GM23338 (cell line): ENCODE data around the gene ARHGEF16. TPM values are rescaled to one million over a fixed set of nuclear protein-coding genes. Genes with fewer than 3 reads are reported as not detected.

Source experiments
- ATAC-seq: fragments of 200-7000 bp; cut with Tn5 transposase; 3 replicates; pipeline ENCODE4 v1.9.1; 2020
- DNase-seq: peaks from one replicate; pipeline ENCODE4 v3.0.0-alpha.2; 2015; ENCODE audit warnings: low spot score
- H2AFZ ChIP-seq: fragments of 200-600 bp; sonication (generic); 2 replicates; pipeline ENCODE4 v1.8.0; 2016; ENCODE audit warnings: antibody characterized with exemption, mild to moderate bottlenecking, moderate library complexity
- H3F3A ChIP-seq: fragments of 200-600 bp; sonication (generic); replicated peaks from 2 replicates; pipeline ENCODE4 v1.8.0; 2017; ENCODE audit warnings: antibody characterized with exemption, mixed run types, low read depth
- H3K27ac ChIP-seq: fragments of 200-600 bp; sonication (generic); 2 replicates; pipeline ENCODE4 v1.6.1; 2016; ENCODE audit warnings: low read depth
- H3K27me3 ChIP-seq: fragments of 200-600 bp; sonication (generic); 2 replicates; pipeline ENCODE4 v1.8.0; 2016; ENCODE audit warnings: mild to moderate bottlenecking, mixed run types, moderate library complexity; ENCODE audit not compliant: insufficient read depth
- H3K36me3 ChIP-seq: fragments of 200-600 bp; sonication (generic); 2 replicates; pipeline ENCODE4 v1.8.0; 2016; ENCODE audit warnings: mild to moderate bottlenecking; ENCODE audit not compliant: insufficient read depth
- H3K4me1 ChIP-seq: fragments of 200-600 bp; sonication (generic); 2 replicates; pipeline ENCODE4 v1.8.0; 2016; ENCODE audit warnings: mild to moderate bottlenecking, moderate library complexity; ENCODE audit not compliant: insufficient read depth
- H3K4me2 ChIP-seq: fragments of 200-600 bp; sonication (generic); 2 replicates; pipeline ENCODE4 v1.7.1; 2017; ENCODE audit warnings: mixed run types
- H3K4me3 ChIP-seq: fragments of 200-600 bp; sonication (generic); 2 replicates; pipeline ENCODE4 v1.6.1; 2016; ENCODE audit warnings: mixed run types
- H3K79me2 ChIP-seq: fragments of 200-600 bp; sonication (generic); replicated peaks from 2 replicates; pipeline ENCODE4 v1.8.0; 2017; ENCODE audit warnings: mild to moderate bottlenecking; ENCODE audit not compliant: insufficient read depth
- H3K9me2 ChIP-seq: fragments of 200-600 bp; sonication (generic); 2 replicates; pipeline ENCODE4 v1.8.0; 2017; ENCODE audit not compliant: insufficient read depth
- H4K20me1 ChIP-seq: fragments of 200-600 bp; sonication (generic); replicated peaks from 2 replicates; pipeline ENCODE4 v1.8.0; 2017; ENCODE audit warnings: mild to moderate bottlenecking; ENCODE audit not compliant: insufficient read depth
- H3K27ac Mint-ChIP-seq: 2 replicates; pipeline ENCODE4 v1.8.0; 2020; ENCODE audit warnings: inconsistent platforms, mild to moderate bottlenecking, moderate library complexity, mixed read lengths
- H3K27me3 Mint-ChIP-seq: 3 replicates; pipeline ENCODE4 v1.8.0; 2022; ENCODE audit warnings: low read depth, mild to moderate bottlenecking, moderate library complexity, mixed read lengths, inconsistent platforms; ENCODE audit not compliant: insufficient read depth, poor library complexity
- H3K36me3 Mint-ChIP-seq: 3 replicates; pipeline ENCODE4 v1.8.0; 2021; ENCODE audit warnings: low read depth, mild to moderate bottlenecking, inconsistent platforms, moderate library complexity, mixed read lengths
- H3K4me1 Mint-ChIP-seq: 3 replicates; pipeline ENCODE4 v1.8.0; 2020; ENCODE audit warnings: mild to moderate bottlenecking, inconsistent platforms, mixed read lengths
- H3K4me3 Mint-ChIP-seq: 3 replicates; pipeline ENCODE4 v1.8.0; 2021; ENCODE audit warnings: moderate library complexity, mild to moderate bottlenecking, inconsistent platforms, mixed read lengths
- H3K9me3 Mint-ChIP-seq: 3 replicates; pipeline ENCODE4 v1.8.0; 2020; ENCODE audit warnings: moderate library complexity, mild to moderate bottlenecking, inconsistent platforms, mixed read lengths
- CTCF ChIP-seq, 2 experiments: fragments of 200-600 bp in 1 of 2; sonication (generic) in 1 of 2; conservative IDR thresholded peaks; 2 replicates each; pipeline versions ENCODE4 v1.5.1 to v1.6.1; 2016 to 2017; ENCODE audit warnings: antibody characterized with exemption in 2 of 2, low read depth in 2 of 2, mild to moderate bottlenecking in 2 of 2, moderate library complexity in 1 of 2
- EZH2phosphoT487 ChIP-seq: fragments of 200-600 bp; sonication (generic); IDR thresholded peaks from one replicate; pipeline ENCODE4 v1.8.1; 2018; ENCODE audit warnings: antibody characterized with exemption; ENCODE audit not compliant: unreplicated experiment
- NANOG ChIP-seq: IDR thresholded peaks from 2 replicates; pipeline ENCODE4 v1.6.1; 2016; ENCODE audit warnings: antibody characterized with exemption, borderline replicate concordance
- POLR2AphosphoS5 ChIP-seq: IDR thresholded peaks from 2 replicates; pipeline ENCODE4 v1.6.1; 2016; ENCODE audit warnings: antibody characterized with exemption, low read depth
- REST ChIP-seq: IDR thresholded peaks from one replicate; pipeline ENCODE4 v1.6.1; 2018; ENCODE audit warnings: antibody characterized with exemption; ENCODE audit not compliant: unreplicated experiment
- ZNF331 ChIP-seq: fragments of 250-450 bp; sonication (Bioruptor Pico); IDR thresholded peaks from 2 replicates; pipeline ENCODE4 v1.5.0; 2020; ENCODE audit warnings: low read depth, mild to moderate bottlenecking, moderate library complexity
- ZNF462 ChIP-seq: fragments of 250-450 bp; sonication (Bioruptor Pico); IDR thresholded peaks from 2 replicates; pipeline ENCODE4 v1.5.0; 2020; ENCODE audit warnings: mild to moderate bottlenecking, moderate library complexity
- polyA plus RNA-seq: library from polyadenylated mRNA; unstranded; fragments of >200 nt; fragmentation: Nextera tagmentation; extraction: Ambion mirVana; gene quantifications from 2 replicates; pipeline ENCODE4 v1.2.1, GENCODE V29; 2016
- total RNA-seq: library from RNA; depleted of rRNA; stranded (reverse); fragments of >200 nt; shearing (Covaris generic); gene quantifications from 2 replicates; pipeline ENCODE4 v1.2.3, GENCODE V29; 2014

Gene ARHGEF16
- total and polyA plus RNA-seq, 2 experiments from 2014 or later = 12.2 to 29.3 TPM

GRCh38 chr1:3508757-3509415 lies 54.4 kb downstream of the ARHGEF16 start:
- Histone ChIP-seq H3K27ac (no peak overlapping the region), H3K36me3 (no peaks in the 10 kb centered on the region), H3K27me3 (no peaks in the 10 kb centered on the region), H3K79me2 (no peaks in the 10 kb centered on the region), H3K4me1 (no peaks in the 10 kb centered on the region), H3F3A (no peaks in the 10 kb centered on the region), H3K4me3 (no peak overlapping the region), H3K4me2 (no peak overlapping the region), H2AFZ (no peak overlapping the region), H3K9me2 (no peaks in the 10 kb centered on the region), H4K20me1 (no peaks in the 10 kb centered on the region; the same call in 1 of the 2 replicates)
- Mint-ChIP-seq H3K27ac (no peak overlapping the region), H3K4me1 (no peaks in the 10 kb centered on the region; the same call in 2 of the 3 replicates), H3K4me3 (no peak overlapping the region), H3K36me3 (peaks cover 2% of the 10 kb centered on the region; the same call in 1 of the 3 replicates), H3K9me3 (no peaks in the 10 kb centered on the region), H3K27me3 (peaks cover 6% of the 10 kb centered on the region)
- DNase-seq (no peak), ATAC-seq (no peak)
- TF ChIP-seq NANOG = no peak
- TF ChIP-seq ZNF331 (CRISPR knock-in tag) = no peak
- TF ChIP-seq REST = no peak
- no peak for TF ChIP-seq EZH2phosphoT487
- no peak for TF ChIP-seq CTCF (conservative IDR thresholded peaks at IDR 0.05; ENCODE audit: low read depth in 2 of 2)
- TF ChIP-seq ZNF462 (CRISPR knock-in tag) = no peak
- TF ChIP-seq POLR2AphosphoS5 = no peak
